MM.1S (cell line): Measurements from ENCODE around the gene DNAJC24.

ENCODE experiments used
- DNase-seq: peaks from one replicate; pipeline ENCODE4 v3.0.0-alpha.2; 2015
- H2AFZ ChIP-seq: fragments of 300-600 bp; sonication (generic); 2 replicates; pipeline ENCODE4 v1.6.0; 2016; ENCODE audit warnings: antibody characterized with exemption, low read length
- H3F3A ChIP-seq: fragments of 300-600 bp; sonication (generic); 2 replicates; pipeline ENCODE4 v1.6.1; 2016; ENCODE audit warnings: mild to moderate bottlenecking, antibody characterized with exemption, low read length, moderate library complexity, mixed read lengths; ENCODE audit not compliant: insufficient read depth
- H3K27ac ChIP-seq: fragments of 300-600 bp; sonication (generic); 2 replicates; pipeline ENCODE4 v1.5.1; 2016; ENCODE audit warnings: mild to moderate bottlenecking, low read length
- H3K27me3 ChIP-seq: fragments of 300-600 bp; sonication (generic); replicated peaks from 2 replicates; pipeline ENCODE4 v1.6.0; 2016; ENCODE audit warnings: low read length; ENCODE audit not compliant: insufficient read depth
- H3K36me3 ChIP-seq: fragments of 300-600 bp; sonication (generic); replicated peaks from 2 replicates; pipeline ENCODE4 v1.6.1; 2016; ENCODE audit warnings: mild to moderate bottlenecking, low read length, mixed read lengths; ENCODE audit not compliant: insufficient read depth
- H3K4me1 ChIP-seq: fragments of 300-600 bp; sonication (generic); 2 replicates; pipeline ENCODE4 v1.6.1; 2016; ENCODE audit warnings: low read length, mixed read lengths
- H3K4me2 ChIP-seq: fragments of 300-600 bp; sonication (generic); 2 replicates; pipeline ENCODE4 v1.6.0; 2016; ENCODE audit warnings: low read depth, low read length
- H3K4me3 ChIP-seq: fragments of 300-600 bp; sonication (generic); 2 replicates; pipeline ENCODE4 v1.5.1; 2016; ENCODE audit warnings: low read length, mixed read lengths
- H3K79me2 ChIP-seq: fragments of 300-600 bp; sonication (generic); 2 replicates; pipeline ENCODE4 v1.6.1; 2016; ENCODE audit warnings: mixed run types, low read length, mixed read lengths
- H3K9ac ChIP-seq: fragments of 300-600 bp; sonication (generic); 2 replicates; pipeline ENCODE4 v1.6.1; 2016; ENCODE audit warnings: low read length, mixed read lengths
- H3K9me2 ChIP-seq: fragments of 300-600 bp; sonication (generic); replicated peaks from 2 replicates; pipeline ENCODE4 v1.6.1; 2016; ENCODE audit warnings: mild to moderate bottlenecking, low read length, mixed read lengths; ENCODE audit not compliant: insufficient read depth
- H3K9me3 ChIP-seq: fragments of 300-600 bp; sonication (generic); replicated peaks from 2 replicates; pipeline ENCODE4 v1.6.1; 2016; ENCODE audit warnings: mild to moderate bottlenecking, low read length, mixed read lengths; ENCODE audit not compliant: insufficient read depth
- H4K20me1 ChIP-seq: fragments of 300-600 bp; sonication (generic); 2 replicates; pipeline ENCODE4 v1.6.1; 2016; ENCODE audit warnings: mild to moderate bottlenecking, low read length, moderate library complexity, mixed read lengths; ENCODE audit not compliant: insufficient read depth
- CTCF ChIP-seq: fragments of 300-600 bp; sonication (generic); IDR thresholded peaks from 2 replicates; pipeline ENCODE4 v1.5.1; 2016; ENCODE audit warnings: antibody characterized with exemption, low read length, mixed read lengths
- EZH2 ChIP-seq: fragments of 300-600 bp; sonication (generic); optimal IDR thresholded peaks from 2 replicates; pipeline ENCODE3; 2017; ENCODE audit warnings: low read depth, mild to moderate bottlenecking, antibody characterized with exemption, low read length, mixed read lengths
- EZH2phosphoT487 ChIP-seq: fragments of 300-600 bp; sonication (generic); IDR thresholded peaks from 2 replicates; pipeline ENCODE4 v1.6.1; 2018; ENCODE audit warnings: antibody characterized with exemption, low read length

DNAJC24 gene

GRCh38 chr11:31419138-31419537, 49.5 kb downstream of the DNAJC24 start:
- Histone ChIP-seq H3K79me2 (no peaks in the 10 kb centered on the region), H3F3A (no peaks in the 10 kb centered on the region), H4K20me1 (no peaks in the 10 kb centered on the region), H3K27ac (no peak overlapping the region), H3K4me2 (no peak overlapping the region), H3K4me3 (no peak overlapping the region), H3K27me3 (no peaks in the 10 kb centered on the region), H3K4me1 (no peaks in the 10 kb centered on the region), H2AFZ (no peak overlapping the region), H3K9me3 (no peaks in the 10 kb centered on the region), H3K36me3 (no peaks in the 10 kb centered on the region), H3K9me2 (no peaks in the 10 kb centered on the region), H3K9ac (no peak overlapping the region)
- DNase-seq = no peak
- TF ChIP-seq CTCF (no peak), EZH2phosphoT487 (no peak), EZH2 (no peak)

GRCh38 chr11:31419669-31420068, 50.0 kb downstream of the DNAJC24 start:
- Histone ChIP-seq H3K4me1 (no peaks in the 10 kb centered on the region), H3K79me2 (no peaks in the 10 kb centered on the region), H3K4me2 (no peak overlapping the region), H3K9me2 (no peaks in the 10 kb centered on the region), H4K20me1 (no peaks in the 10 kb centered on the region), H3K27me3 (no peaks in the 10 kb centered on the region), H3K36me3 (no peaks in the 10 kb centered on the region), H3K9ac (no peak overlapping the region), H3K9me3 (no peaks in the 10 kb centered on the region), H3F3A (no peaks in the 10 kb centered on the region), H3K27ac (no peak overlapping the region), H3K4me3 (no peak overlapping the region), H2AFZ (no peak overlapping the region)
- TF ChIP-seq CTCF (no peak), EZH2 (no peak), EZH2phosphoT487 (no peak)
- no peak for DNase-seq

GRCh38 chr11:31421820-31422219, 52.2 kb downstream of the DNAJC24 start:
- DNase-seq = no peak
- no peak overlapping the region for H3K4me3 ChIP-seq
- no peaks in the 10 kb centered on the region for H3K4me1 ChIP-seq
- H4K20me1 ChIP-seq = no peaks in the 10 kb centered on the region
- no peaks in the 10 kb centered on the region for H3F3A ChIP-seq
- H3K36me3 ChIP-seq = no peaks in the 10 kb centered on the region
- H2AFZ ChIP-seq = no peak overlapping the region
- no peaks in the 10 kb centered on the region for H3K79me2 ChIP-seq
- TF ChIP-seq CTCF (no peak), EZH2phosphoT487 (no peak), EZH2 (no peak)
- H3K9ac ChIP-seq = no peak overlapping the region
- H3K4me2 ChIP-seq = no peak overlapping the region
- H3K27me3 ChIP-seq = no peaks in the 10 kb centered on the region
- H3K27ac ChIP-seq = no peak overlapping the region
- no peaks in the 10 kb centered on the region for H3K9me3 ChIP-seq
- no peaks in the 10 kb centered on the region for H3K9me2 ChIP-seq

GRCh38 chr11:31422703-31423102, 53.0 kb downstream of the DNAJC24 start:
- TF ChIP-seq EZH2phosphoT487 (no peak), CTCF (no peak), EZH2 (no peak)
- H3K4me2 ChIP-seq = no peak overlapping the region
- DNase-seq = no peak
- H3K27ac ChIP-seq = no peak overlapping the region
- no peaks in the 10 kb centered on the region for H3F3A ChIP-seq
- H3K27me3 ChIP-seq = no peaks in the 10 kb centered on the region
- H3K9ac ChIP-seq = no peak overlapping the region
- H3K79me2 ChIP-seq = no peaks in the 10 kb centered on the region
- H2AFZ ChIP-seq = no peak overlapping the region
- no peaks in the 10 kb centered on the region for H3K9me2 ChIP-seq
- no peaks in the 10 kb centered on the region for H3K9me3 ChIP-seq
- no peak overlapping the region for H3K4me3 ChIP-seq
- H3K4me1 ChIP-seq = no peaks in the 10 kb centered on the region
- H4K20me1 ChIP-seq = no peaks in the 10 kb centered on the region
- no peaks in the 10 kb centered on the region for H3K36me3 ChIP-seq
